ENCODE data around the gene ZHX3. TPM values are rescaled to one million over a fixed set of nuclear protein-coding genes. Genes with fewer than 3 reads are reported as not detected.

Gene ZHX3
- total and polyA plus RNA-seq, 4 donors, result 3.2 to 30.0 (median 8.0) TPM

- TF ChIP-seq REST (IDR thresholded peaks at IDR 0.05), result no peak
- no peak for TF ChIP-seq JUND (IDR thresholded peaks at IDR 0.05)
- TF ChIP-seq SP1 (IDR thresholded peaks at IDR 0.05), result no peak
- no peak for TF ChIP-seq HNF4A (conservative IDR thresholded peaks at IDR 0.05)
These were observed 26.9 kb upstream of the ZHX3 start (continued) for GRCh38 chr20:41344477-41344876.

GRCh38 chr20:41342474-41343464 lies 25.2 kb upstream of the ZHX3 start:
- H3K9me3 ChIP-seq (ENCODE audit: control insufficient read depth in 4 of 4, low read length in 3 of 4), result no peaks in the 10 kb centered on the region
- H3K27me3 ChIP-seq (ENCODE audit: control insufficient read depth in 4 of 4, insufficient read depth in 4 of 4, low read length in 3 of 4), result no peaks in the 10 kb centered on the region
- no peak for TF ChIP-seq MAX (IDR thresholded peaks at IDR 0.05)
- peak; percentile 21 for TF ChIP-seq SP1 (IDR thresholded peaks at IDR 0.05)
- TF ChIP-seq FOXA1 (IDR thresholded peaks at IDR 0.05), result no peak
- TF ChIP-seq RAD21 (IDR thresholded peaks at IDR 0.05), result peak in 1 of 2 donors; percentile 5
- no peak for TF ChIP-seq REST (IDR thresholded peaks at IDR 0.05)
- no peak for TF ChIP-seq CTCF (IDR thresholded peaks at IDR 0.05; ENCODE audit: low read depth, low read length, missing input control)
- no peak for TF ChIP-seq YY1 (IDR thresholded peaks at IDR 0.05)
- TF ChIP-seq GABPA (IDR thresholded peaks at IDR 0.05 in 1 of 2, conservative IDR thresholded peaks at IDR 0.05 in 1 of 2), result no peak
- no peak for TF ChIP-seq RXRA (IDR thresholded peaks at IDR 0.05)
- TF ChIP-seq EGR1 (IDR thresholded peaks at IDR 0.05; ENCODE audit: low read depth in 2 of 2), result no peak
- TF ChIP-seq NR2F2 (IDR thresholded peaks at IDR 0.05), result no peak
- TF ChIP-seq HNF4G (IDR thresholded peaks at IDR 0.05), result no peak
- peak; percentile 23 to 75 for TF ChIP-seq HNF4A (conservative IDR thresholded peaks at IDR 0.05)
- no peak for TF ChIP-seq FOXA2 (IDR thresholded peaks at IDR 0.05)
- peaks cover 3 to 15% (median 5%) of the 10 kb centered on the region in 4 donors for H3K36me3 ChIP-seq (ENCODE audit: control insufficient read depth in 4 of 4, insufficient read depth in 3 of 4, low read depth in 1 of 4, low read length in 3 of 4)
- H3K4me1 ChIP-seq (ENCODE audit: control insufficient read depth in 4 of 4, insufficient read depth in 4 of 4, low read length in 3 of 4), result peaks cover 4 to 41% (median 24%) of the 10 kb centered on the region in 4 donors
- WGBS, result 87% methylated on average over 9 of the region's 9 CpGs
- no peak overlapping the region for H3K27ac ChIP-seq (ENCODE audit: low read depth in 1 of 2, low read length in 2 of 2)
- H3K4me3 ChIP-seq (ENCODE audit: low read depth in 1 of 3, low read length in 3 of 3), result no peak overlapping the region
- no peak for DNase-seq (ENCODE audit: low spot score)
- H3K9ac ChIP-seq (ENCODE audit: low read depth in 1 of 2, low read length in 2 of 2), result no peak overlapping the region

Data from liver (tissue), 9 donors.